HepG2 (cell line): ENCODE measurements around the gene ZNF765. TPM values are rescaled to one million over a fixed set of nuclear protein-coding genes. Genes with fewer than 3 reads are reported as not detected.

Experiments used
- ARNT2 ChIP-seq: sonication (generic); formaldehyde crosslinking; IDR thresholded peaks from 2 replicates; pipeline ENCODE4 v1.8.0; 2022; ENCODE audit warnings: mild to moderate bottlenecking, low read depth, missing genetic modification reagents, moderate library complexity
- BCL6 ChIP-seq: IDR thresholded peaks from 2 replicates; pipeline ENCODE4 v1.6.1; 2016; ENCODE audit warnings: missing genetic modification reagents, missing compliant biosample characterization
- BRCA1 ChIP-seq: sonication (generic); formaldehyde crosslinking; IDR thresholded peaks from 2 replicates; pipeline ENCODE4 v1.4.0; 2020; ENCODE audit warnings: missing genetic modification reagents
- CAMTA2 ChIP-seq: sonication (generic); formaldehyde crosslinking; IDR thresholded peaks from 2 replicates; pipeline ENCODE4 v1.4.0; 2020; ENCODE audit warnings: mild to moderate bottlenecking, missing genetic modification reagents, borderline replicate concordance
- CENPX ChIP-seq: sonication (generic); formaldehyde crosslinking; IDR thresholded peaks from 2 replicates; pipeline ENCODE4 v1.9.0; 2021; ENCODE audit warnings: mild to moderate bottlenecking, missing genetic modification reagents, moderate library complexity
- GABPB1 ChIP-seq: IDR thresholded peaks from 2 replicates; pipeline ENCODE4 v1.6.1; 2016; ENCODE audit warnings: mild to moderate bottlenecking, missing genetic modification reagents, moderate library complexity, missing compliant biosample characterization
- GMEB1 ChIP-seq: sonication (generic); formaldehyde crosslinking; IDR thresholded peaks from 2 replicates; pipeline ENCODE4 v1.5.1; 2020; ENCODE audit warnings: missing genetic modification reagents, mild to moderate bottlenecking, borderline replicate concordance
- LCORL ChIP-seq, 2 experiments: fragments of 450-650 bp in 1 of 2; sonication (generic) in 1 of 2; formaldehyde crosslinking in 1 of 2; IDR thresholded peaks; 2 replicates each; pipeline versions ENCODE4 v1.5.0 to v1.6.1; 2017 to 2020; ENCODE audit warnings: antibody characterized with exemption in 1 of 2, missing genetic modification reagents in 1 of 2
- MAX ChIP-seq: IDR thresholded peaks from 2 replicates; pipeline ENCODE4 v1.6.1; 2012; ENCODE audit warnings: inconsistent platforms
- SOX6 ChIP-seq, 2 experiments: fragments of 450-650 bp in 1 of 2; sonication (generic) in 1 of 2; formaldehyde crosslinking in 1 of 2; IDR thresholded peaks; 2 replicates each; pipeline versions ENCODE4 v1.4.0 to v1.6.1; 2017 to 2020; ENCODE audit warnings: antibody characterized with exemption in 1 of 2, mild to moderate bottlenecking in 1 of 2, missing genetic modification reagents in 1 of 2
- SP4 ChIP-seq: sonication (generic); formaldehyde crosslinking; IDR thresholded peaks from 2 replicates; pipeline ENCODE4 v1.8.1; 2023; ENCODE audit warnings: mild to moderate bottlenecking, missing genetic modification reagents
- SP5 ChIP-seq: IDR thresholded peaks from 2 replicates; pipeline ENCODE4 v1.6.1; 2016; ENCODE audit warnings: low read depth, borderline replicate concordance
- TARDBP ChIP-seq: sonication (generic); formaldehyde crosslinking; IDR thresholded peaks from 2 replicates; pipeline ENCODE4 v1.8.0; 2022; ENCODE audit warnings: mild to moderate bottlenecking, missing genetic modification reagents
- TFE3 ChIP-seq: IDR thresholded peaks from 2 replicates; pipeline ENCODE4 v1.6.1; 2016
- ZNF101 ChIP-seq: sonication (generic); formaldehyde crosslinking; IDR thresholded peaks from 2 replicates; pipeline ENCODE4 v1.4.0; 2020; ENCODE audit warnings: mild to moderate bottlenecking, low read depth, missing genetic modification reagents, borderline replicate concordance
- ZNF143 ChIP-seq: sonication (generic); formaldehyde crosslinking; IDR thresholded peaks from 2 replicates; pipeline ENCODE4 v1.4.0; 2020; ENCODE audit warnings: missing genetic modification reagents
- ZNF18 ChIP-seq: sonication (generic); formaldehyde crosslinking; IDR thresholded peaks from 2 replicates; pipeline ENCODE4 v1.8.0; 2022; ENCODE audit warnings: mild to moderate bottlenecking, missing genetic modification reagents; ENCODE audit not compliant: insufficient replicate concordance
- ZNF20 ChIP-seq: sonication (generic); formaldehyde crosslinking; IDR thresholded peaks from 2 replicates; pipeline ENCODE4 v1.4.0; 2020; ENCODE audit warnings: mild to moderate bottlenecking, moderate library complexity, missing genetic modification reagents
- ZNF598 ChIP-seq: sonication (generic); formaldehyde crosslinking; IDR thresholded peaks from 2 replicates; pipeline ENCODE4 v1.5.1; 2020; ENCODE audit warnings: mild to moderate bottlenecking, missing genetic modification reagents, borderline replicate concordance
- ZNF691 ChIP-seq: sonication (generic); formaldehyde crosslinking; IDR thresholded peaks from 2 replicates; pipeline ENCODE4 v1.4.0; 2020; ENCODE audit warnings: missing genetic modification reagents, low read depth, mild to moderate bottlenecking, borderline replicate concordance
- ZNF782 ChIP-seq: sonication (generic); formaldehyde crosslinking; IDR thresholded peaks from 2 replicates; pipeline ENCODE4 v1.4.0; 2020; ENCODE audit warnings: missing genetic modification reagents, mild to moderate bottlenecking, borderline replicate concordance
- ZSCAN9 ChIP-seq: IDR thresholded peaks from 2 replicates; pipeline ENCODE4 v1.6.1; 2016; ENCODE audit warnings: borderline replicate concordance
- polyA plus RNA-seq, 8 experiments: library from polyadenylated mRNA; depleted of rRNA in 3 of 8; stranded (reverse) in 7 of 8; unstranded in 1 of 8; fragments of >200 nt; fragmentation: Illumina TruSeq in 4 of 8; extraction: Trizol in 4 of 8; gene quantifications; 2 replicates each; pipeline versions ENCODE4 v1.2.1 to v1.2.3, GENCODE V29; 2011 to 2016; ENCODE audit warnings: low read depth in 4 of 8, missing spikeins in 1 of 8, mixed read lengths in 1 of 8; ENCODE audit not compliant: insufficient read depth in 1 of 8
- total RNA-seq, 5 experiments: library from RNA; depleted of rRNA; stranded (reverse); fragments of >200 nt; fragmentation: Illumina TruSeq; extraction: Trizol; gene quantifications; 2 replicates each; pipeline ENCODE4 v1.2.3, GENCODE V29; 2016; ENCODE audit warnings: low read depth in 1 of 5

The ZNF765 gene
- total and polyA plus RNA-seq, 2 of the 13 experiments (the other 11 are each of a cell fraction or from before 2014, with no cell fraction given), result 5.0 to 14.5 TPM

GRCh38 chr19:53394974-53395839 is at the start of gene ZNF765 (continued):
- TF ChIP-seq ZNF18 (CRISPR knock-in tag) (no peak), BRCA1 (CRISPR knock-in tag) (0 out of 2 replicates have a peak, but pooled peaks have one; percentile 57), ZNF782 (CRISPR knock-in tag) (no peak), ZNF691 (no peak), ZSCAN9 (CRISPR knock-in tag) (no peak; the same call in 1 of the 2 replicates), ZNF101 (no peak), GMEB1 (CRISPR knock-in tag) (no peak; the same call in 1 of the 2 replicates), ARNT2 (CRISPR knock-in tag) (0 out of 2 replicates have a peak, but pooled peaks have one; percentile 9), CAMTA2 (no peak), GABPB1 (CRISPR knock-in tag) (peak; percentile 67), ZNF598 (CRISPR knock-in tag) (no peak), TFE3 (CRISPR knock-in tag) (no peak), ZNF143 (CRISPR knock-in tag) (0 out of 2 replicates have a peak, but pooled peaks have one; percentile 9), SOX6 (IDR thresholded peaks at IDR 0.05) (no peak), SOX6 (CRISPR knock-in tag; IDR thresholded peaks at IDR 0.05) (no peak), TARDBP (CRISPR knock-in tag) (0 out of 2 replicates have a peak, but pooled peaks have one; percentile 45), BCL6 (CRISPR knock-in tag) (no peak), SP4 (CRISPR knock-in tag) (peak; percentile 83), ZNF20 (CRISPR knock-in tag) (no peak), LCORL (IDR thresholded peaks at IDR 0.05) (no peak), LCORL (CRISPR knock-in tag; IDR thresholded peaks at IDR 0.05) (no peak), SP5 (CRISPR knock-in tag) (peak; percentile 82; the same call in 1 of the 2 replicates), CENPX (CRISPR knock-in tag) (no peak), MAX (0 out of 2 replicates have a peak, but pooled peaks have one; percentile 8)
